HepG2 (cell line): ENCODE data around the gene TPSD1. TPM values are rescaled to one million over a fixed set of nuclear protein-coding genes. Genes with fewer than 3 reads are reported as not detected.
"Not testable (repeated sequence)": the region's sequence is repeated elsewhere in the genome, so short reads cannot be mapped to it uniquely, and the experiment has no call there.

Experiments
- ATAC-seq: fragments of 200-7000 bp; cut with Tn5 transposase; 3 replicates; pipeline ENCODE4 v1.9.1; 2020; ENCODE audit warnings: mild to moderate bottlenecking, moderate library complexity
- BruUV-seq: library from RNA; stranded (reverse); fragments of 400-500 nt; replicated peaks from 2 replicates; lab custom pipeline; 2021; lab: Mats Ljungman, UMichigan
- CTCF ChIA-PET: fragments of 300-600 bp; formaldehyde crosslinking; extraction: SDS; loops from one replicate; lab custom pipeline; 2021; ENCODE audit warnings: low total read pairs, inconsistent platforms, low intra/inter-chr PET ratio; lab: Yijun Ruan, JAX
- POLR2A ChIA-PET: fragments of 350-600 bp; sonication (Branson Sonifier 250); formaldehyde crosslinking; loops from one replicate; lab custom pipeline; 2020; ENCODE audit warnings: antibody characterized with exemption, inconsistent platforms; lab: Yijun Ruan, JAX
- DNase-seq: peaks from one replicate; pipeline ENCODE4 v3.0.0-alpha.2; 2015; ENCODE audit warnings: low spot score
- FAIRE-seq: peaks from 3 replicates; lab custom pipeline; 2011; peaks lifted over from hg19 to GRCh38; lab: Jason Lieb, UNC
- H2AFZ ChIP-seq: one replicate; pipeline ENCODE4 v1.6.1; 2011; ENCODE audit warnings: low read length, inconsistent platforms
- H3K27ac ChIP-seq: fragments of 300-600 bp; 3 replicates; pipeline ENCODE4 v1.8.0; 2011; ENCODE audit warnings: mixed run types, mild to moderate bottlenecking, mixed read lengths, low read length, inconsistent platforms; ENCODE audit not compliant: insufficient read depth; ENCODE audit errors: extremely low read length
- H3K27me3 ChIP-seq, 2 experiments: fragments of 200-600 bp in 1 of 2; 2 replicates in 1 of 2; 3 replicates in 1 of 2; pipeline versions ENCODE4 v1.6.0 to v1.8.0; 2011; ENCODE audit warnings: low read length in 2 of 2, mild to moderate bottlenecking in 2 of 2, moderate library complexity in 2 of 2, inconsistent platforms in 1 of 2; ENCODE audit not compliant: insufficient read depth in 2 of 2, control insufficient read depth in 1 of 2
- H3K36me3 ChIP-seq, 2 experiments: fragments of 200-600 bp in 1 of 2; replicated peaks in 1 of 2; 2 replicates in 1 of 2; 3 replicates in 1 of 2; pipeline versions ENCODE4 v1.5.1 to v1.8.0; 2011; ENCODE audit warnings: low read length in 2 of 2, inconsistent platforms in 1 of 2; ENCODE audit not compliant: insufficient read depth in 2 of 2, control insufficient read depth in 1 of 2
- H3K4me1 ChIP-seq: 2 replicates; pipeline ENCODE4 v1.5.1; 2012; ENCODE audit warnings: low read length, inconsistent platforms; ENCODE audit not compliant: insufficient read depth
- H3K4me2 ChIP-seq: 2 replicates; pipeline ENCODE4 v1.6.0; 2011; ENCODE audit warnings: low read depth, low read length, inconsistent platforms
- H3K4me3 ChIP-seq, 3 experiments: fragments of 200-600 bp in 1 of 3; sonication (generic), shearing (Covaris generic) in 1 of 3; replicated peaks in 1 of 3; 2 replicates each; pipeline ENCODE4 v1.5.1; 2011 to 2016; ENCODE audit warnings: low read length in 3 of 3, inconsistent platforms in 2 of 3, low read depth in 2 of 3, mild to moderate bottlenecking in 2 of 3, control low read depth in 1 of 3, mixed read lengths in 1 of 3; ENCODE audit not compliant: insufficient read depth in 1 of 3
- H3K79me2 ChIP-seq: one replicate; pipeline ENCODE4 v1.6.1; 2011; ENCODE audit warnings: low read length, inconsistent platforms; ENCODE audit not compliant: insufficient read depth
- H3K9ac ChIP-seq: 2 replicates; pipeline ENCODE4 v1.6.0; 2011; ENCODE audit warnings: mild to moderate bottlenecking, low read depth, low read length, inconsistent platforms; ENCODE audit not compliant: insufficient read depth
- H3K9me3 ChIP-seq: 2 replicates; pipeline ENCODE4 v1.5.1; 2012; ENCODE audit warnings: mild to moderate bottlenecking, low read length
- H4K20me1 ChIP-seq: 2 replicates; pipeline ENCODE4 v1.6.0; 2011; ENCODE audit warnings: inconsistent platforms, mild to moderate bottlenecking, low read length, moderate library complexity; ENCODE audit not compliant: insufficient read depth
- HNRNPK ChIP-seq: fragments of 200-400 bp; formaldehyde crosslinking; IDR thresholded peaks from 2 replicates; pipeline ENCODE4 v1.6.1; 2018; ENCODE audit warnings: low read length, low read depth, moderate library complexity, mild to moderate bottlenecking; ENCODE audit not compliant: poor library complexity, severe bottlenecking
- NFKBIZ ChIP-seq: IDR thresholded peaks from 2 replicates; pipeline ENCODE4 v1.6.1; 2018; ENCODE audit warnings: missing genetic modification reagents, missing compliant biosample characterization
- PCBP1 ChIP-seq: fragments of 200-400 bp; formaldehyde crosslinking; IDR thresholded peaks from 2 replicates; pipeline ENCODE4 v1.6.1; 2017; ENCODE audit warnings: mild to moderate bottlenecking, low read depth, low read length, borderline replicate concordance
- ZNF12 ChIP-seq: sonication (generic); formaldehyde crosslinking; IDR thresholded peaks from 2 replicates; pipeline ENCODE4 v1.5.0; 2020; ENCODE audit warnings: missing genetic modification reagents
- WGBS: methylation state at CpG from one replicate; pipeline ENCODE4 v1.1.6; 2017; ENCODE audit warnings: low lambda C conversion rate; 5-methylcytosine and 5-hydroxymethylcytosine counted together
- in situ Hi-C: cut with HindIII; loops from 2 replicates; pipeline ENCODE4 v1.10.0; 2017; ENCODE audit warnings: low pct_unique_long_range_greater_than_20kb; ENCODE audit not compliant: extremely low pct_ligation_motif_present
- intact Hi-C: fragments of 100-400 bp; cut with micrococcal nuclease; formaldehyde crosslinking; loops from one replicate; pipeline ENCODE4 v1.10.0; 2022; ENCODE audit not compliant: unreplicated experiment
- polyA plus RNA-seq, 8 experiments: library from polyadenylated mRNA; depleted of rRNA in 3 of 8; stranded (reverse) in 7 of 8; unstranded in 1 of 8; fragments of >200 nt; fragmentation: Illumina TruSeq in 4 of 8; extraction: Trizol in 4 of 8; gene quantifications; 2 replicates each; pipeline versions ENCODE4 v1.2.1 to v1.2.3, GENCODE V29; 2011 to 2016; ENCODE audit warnings: low read depth in 4 of 8, missing spikeins in 1 of 8, mixed read lengths in 1 of 8; ENCODE audit not compliant: insufficient read depth in 1 of 8
- total RNA-seq, 5 experiments: library from RNA; depleted of rRNA; stranded (reverse); fragments of >200 nt; fragmentation: Illumina TruSeq; extraction: Trizol; gene quantifications; 2 replicates each; pipeline ENCODE4 v1.2.3, GENCODE V29; 2016; ENCODE audit warnings: low read depth in 1 of 5
- TF ChIP-seq, protein P1 (sequence below): sonication (generic); formaldehyde crosslinking; IDR thresholded peaks from 2 replicates; pipeline ENCODE4 v1.5.1; 2020; ENCODE audit warnings: mild to moderate bottlenecking, missing genetic modification reagents, moderate library complexity
- TF ChIP-seq, protein P2 (sequence below): sonication (generic); IDR thresholded peaks from 2 replicates; pipeline ENCODE4 v1.6.1; 2016; ENCODE audit warnings: low read depth, borderline replicate concordance

Gene TPSD1
- total and polyA plus RNA-seq, 2 of the 13 experiments (the other 11 are each of a cell fraction or from before 2014, with no cell fraction given) = not detected

DNA sequence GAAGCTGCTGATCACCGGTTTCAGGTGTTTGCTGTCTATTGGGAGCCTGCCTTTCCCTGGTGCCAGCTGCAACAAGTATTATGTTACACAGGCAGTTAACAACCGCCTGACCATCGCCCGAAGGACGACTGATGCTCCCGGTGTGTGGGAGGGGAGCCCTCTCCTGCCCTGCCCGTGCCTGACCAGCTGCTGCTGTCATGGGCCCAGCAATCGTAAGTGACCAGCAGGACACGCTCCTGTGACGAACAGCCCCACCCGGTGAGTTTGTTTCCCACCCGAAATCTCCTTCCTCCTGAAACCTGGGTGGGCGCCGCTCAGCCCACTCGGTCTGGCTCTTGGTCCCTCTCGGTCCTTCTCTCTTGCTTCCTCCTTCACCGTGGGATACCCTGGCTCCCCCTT, 35.7 kb downstream of the TPSD1 start (continued):
- TF ChIP-seq, protein P1, sequence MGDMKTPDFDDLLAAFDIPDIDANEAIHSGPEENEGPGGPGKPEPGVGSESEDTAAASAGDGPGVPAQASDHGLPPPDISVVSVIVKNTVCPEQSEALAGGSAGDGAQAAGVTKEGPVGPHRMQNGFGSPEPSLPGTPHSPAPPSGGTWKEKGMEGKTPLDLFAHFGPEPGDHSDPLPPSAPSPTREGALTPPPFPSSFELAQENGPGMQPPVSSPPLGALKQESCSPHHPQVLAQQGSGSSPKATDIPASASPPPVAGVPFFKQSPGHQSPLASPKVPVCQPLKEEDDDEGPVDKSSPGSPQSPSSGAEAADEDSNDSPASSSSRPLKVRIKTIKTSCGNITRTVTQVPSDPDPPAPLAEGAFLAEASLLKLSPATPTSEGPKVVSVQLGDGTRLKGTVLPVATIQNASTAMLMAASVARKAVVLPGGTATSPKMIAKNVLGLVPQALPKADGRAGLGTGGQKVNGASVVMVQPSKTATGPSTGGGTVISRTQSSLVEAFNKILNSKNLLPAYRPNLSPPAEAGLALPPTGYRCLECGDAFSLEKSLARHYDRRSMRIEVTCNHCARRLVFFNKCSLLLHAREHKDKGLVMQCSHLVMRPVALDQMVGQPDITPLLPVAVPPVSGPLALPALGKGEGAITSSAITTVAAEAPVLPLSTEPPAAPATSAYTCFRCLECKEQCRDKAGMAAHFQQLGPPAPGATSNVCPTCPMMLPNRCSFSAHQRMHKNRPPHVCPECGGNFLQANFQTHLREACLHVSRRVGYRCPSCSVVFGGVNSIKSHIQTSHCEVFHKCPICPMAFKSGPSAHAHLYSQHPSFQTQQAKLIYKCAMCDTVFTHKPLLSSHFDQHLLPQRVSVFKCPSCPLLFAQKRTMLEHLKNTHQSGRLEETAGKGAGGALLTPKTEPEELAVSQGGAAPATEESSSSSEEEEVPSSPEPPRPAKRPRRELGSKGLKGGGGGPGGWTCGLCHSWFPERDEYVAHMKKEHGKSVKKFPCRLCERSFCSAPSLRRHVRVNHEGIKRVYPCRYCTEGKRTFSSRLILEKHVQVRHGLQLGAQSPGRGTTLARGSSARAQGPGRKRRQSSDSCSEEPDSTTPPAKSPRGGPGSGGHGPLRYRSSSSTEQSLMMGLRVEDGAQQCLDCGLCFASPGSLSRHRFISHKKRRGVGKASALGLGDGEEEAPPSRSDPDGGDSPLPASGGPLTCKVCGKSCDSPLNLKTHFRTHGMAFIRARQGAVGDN = 0 out of 2 replicates have a peak, but pooled peaks have one; percentile 8
- TF ChIP-seq ZNF12 (CRISPR knock-in tag) (peak; percentile 66; the same call in 1 of the 2 replicates), NFKBIZ (CRISPR knock-in tag) (no peak)
- TF ChIP-seq, protein P2, sequence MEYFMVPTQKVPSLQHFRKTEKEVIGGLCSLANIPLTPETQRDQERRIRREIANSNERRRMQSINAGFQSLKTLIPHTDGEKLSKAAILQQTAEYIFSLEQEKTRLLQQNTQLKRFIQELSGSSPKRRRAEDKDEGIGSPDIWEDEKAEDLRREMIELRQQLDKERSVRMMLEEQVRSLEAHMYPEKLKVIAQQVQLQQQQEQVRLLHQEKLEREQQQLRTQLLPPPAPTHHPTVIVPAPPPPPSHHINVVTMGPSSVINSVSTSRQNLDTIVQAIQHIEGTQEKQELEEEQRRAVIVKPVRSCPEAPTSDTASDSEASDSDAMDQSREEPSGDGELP = peak; percentile 13; the same call in 1 of the 2 replicates
- TF ChIP-seq, all 625 proteins: peak for 7

DNA sequence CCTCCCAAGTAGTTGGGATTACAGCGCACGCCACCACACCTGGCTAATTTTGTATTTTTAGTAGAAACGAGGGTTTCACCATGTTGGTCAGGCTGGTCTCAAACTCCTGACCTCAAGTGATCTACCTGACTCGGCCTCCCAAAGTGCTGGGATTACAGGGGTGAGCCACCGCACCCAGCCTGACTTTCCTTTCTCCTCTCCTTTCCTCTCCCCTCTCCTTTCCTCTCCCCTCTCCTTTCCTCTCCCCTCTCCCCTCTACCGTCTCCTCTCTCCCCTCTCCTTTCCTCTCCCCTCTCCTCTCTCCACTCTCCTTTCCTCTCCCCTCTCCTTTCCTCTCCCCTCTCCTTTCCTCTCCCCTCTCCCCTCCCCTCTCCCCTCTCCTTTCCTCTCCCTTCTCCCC, 36.3 kb downstream of the TPSD1 start:
- POLR2A ChIA-PET, ATAC-seq, intact Hi-C loops, H3K9ac ChIP-seq, H4K20me1 ChIP-seq, H3K4me3 ChIP-seq, H3K9me3 ChIP-seq, BruUV-seq, H3K79me2 ChIP-seq, DNase-seq, H2AFZ ChIP-seq, H3K4me2 ChIP-seq, in situ Hi-C loops, H3K27ac ChIP-seq, H3K36me3 ChIP-seq, CTCF ChIA-PET, FAIRE-seq: not testable (repeated sequence)
- WGBS = 65% methylated on average over 6 of the region's 6 CpGs
- H3K4me1 ChIP-seq = peaks cover 52% of the 10 kb centered on the region
- H3K27me3 ChIP-seq = peaks cover 13 to 29% of the 10 kb centered on the region in 2 experiments; a peak in 4 of 5 replicates
- TF ChIP-seq HNRNPK = peak; percentile 94
- peak; percentile 69; the same call in 1 of the 2 replicates for TF ChIP-seq PCBP1
